Measurements from ENCODE around the gene GGA2.
"Not testable (repeated sequence)": the region's sequence is repeated elsewhere in the genome, so short reads cannot be mapped to it uniquely, and the experiment has no call there.

Gene GGA2

DNA sequence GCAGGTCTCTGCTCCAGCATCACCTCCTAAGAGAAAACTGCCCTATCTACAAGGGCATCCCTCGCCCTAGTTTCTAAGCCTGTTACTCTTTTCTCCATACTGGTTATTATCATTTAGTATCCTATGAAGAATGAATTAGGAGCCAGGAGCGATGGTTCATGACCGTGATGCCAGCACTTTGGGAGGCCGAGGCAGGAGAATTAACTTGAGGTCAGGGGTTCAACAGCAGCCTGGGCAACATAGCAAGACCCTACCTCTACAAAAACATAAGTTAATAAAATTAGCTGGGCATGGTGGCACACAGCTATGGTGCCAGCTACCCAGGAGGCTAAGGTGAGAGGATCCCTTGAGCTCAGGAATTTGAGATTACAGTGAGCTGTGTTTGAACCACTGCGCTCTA lies 39.6 kb upstream of the GGA2 start:
- H3K4me3 ChIP-seq (ENCODE audit: low read depth, low read length) = no peak overlapping the region
- TF ChIP-seq, protein P1, sequence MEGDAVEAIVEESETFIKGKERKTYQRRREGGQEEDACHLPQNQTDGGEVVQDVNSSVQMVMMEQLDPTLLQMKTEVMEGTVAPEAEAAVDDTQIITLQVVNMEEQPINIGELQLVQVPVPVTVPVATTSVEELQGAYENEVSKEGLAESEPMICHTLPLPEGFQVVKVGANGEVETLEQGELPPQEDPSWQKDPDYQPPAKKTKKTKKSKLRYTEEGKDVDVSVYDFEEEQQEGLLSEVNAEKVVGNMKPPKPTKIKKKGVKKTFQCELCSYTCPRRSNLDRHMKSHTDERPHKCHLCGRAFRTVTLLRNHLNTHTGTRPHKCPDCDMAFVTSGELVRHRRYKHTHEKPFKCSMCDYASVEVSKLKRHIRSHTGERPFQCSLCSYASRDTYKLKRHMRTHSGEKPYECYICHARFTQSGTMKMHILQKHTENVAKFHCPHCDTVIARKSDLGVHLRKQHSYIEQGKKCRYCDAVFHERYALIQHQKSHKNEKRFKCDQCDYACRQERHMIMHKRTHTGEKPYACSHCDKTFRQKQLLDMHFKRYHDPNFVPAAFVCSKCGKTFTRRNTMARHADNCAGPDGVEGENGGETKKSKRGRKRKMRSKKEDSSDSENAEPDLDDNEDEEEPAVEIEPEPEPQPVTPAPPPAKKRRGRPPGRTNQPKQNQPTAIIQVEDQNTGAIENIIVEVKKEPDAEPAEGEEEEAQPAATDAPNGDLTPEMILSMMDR (IDR thresholded peaks at IDR 0.05; ENCODE audit: control insufficient read depth, extremely low read depth, insufficient read depth) = no peak
- no peak for DNase-seq (ENCODE audit: low read depth)

DNA sequence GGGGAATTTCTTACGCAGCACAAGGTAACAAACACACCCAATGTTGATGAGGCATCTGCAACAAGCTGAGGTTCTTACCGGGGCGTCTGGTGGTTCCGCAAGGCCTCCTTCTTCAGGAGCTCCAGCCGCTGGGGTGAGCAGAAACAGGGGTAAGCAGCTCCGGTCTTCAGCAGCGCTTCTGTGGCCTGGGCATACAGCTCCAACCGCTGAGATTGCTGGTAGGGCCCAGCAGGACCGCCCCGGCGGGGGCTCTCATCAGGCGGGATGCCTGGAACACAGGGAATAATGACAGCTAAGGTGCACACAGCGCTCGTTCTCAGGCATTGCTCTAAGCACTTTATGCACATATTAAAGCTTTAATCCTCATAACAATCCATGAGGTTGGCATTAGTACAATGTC lies 34.1 kb upstream of the GGA2 start:
- TF ChIP-seq, protein P1 (IDR thresholded peaks at IDR 0.05; ENCODE audit: control insufficient read depth, extremely low read depth, insufficient read depth) = no peak
- DNase-seq (ENCODE audit: low read depth) = no peak

DNA sequence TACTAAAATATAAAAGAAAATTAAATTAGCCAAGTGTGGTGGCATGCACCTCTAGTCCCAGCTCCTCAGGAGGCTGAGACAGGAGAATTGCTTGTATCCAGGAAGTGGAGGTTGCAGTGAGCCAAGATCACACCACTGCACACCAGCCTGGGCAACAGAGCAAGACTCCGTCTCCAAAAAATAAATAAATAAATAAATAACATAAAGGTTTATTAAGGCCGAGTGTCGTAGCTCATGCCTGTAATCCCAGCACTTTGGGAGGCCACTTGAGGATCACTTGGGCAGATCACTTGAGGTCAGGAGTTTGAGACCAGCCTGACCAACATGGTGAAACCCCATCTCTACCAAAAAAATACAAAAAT lies 30.5 kb upstream of the GGA2 start:
- H3K4me3 ChIP-seq (ENCODE audit: low read depth, low read length); DNase-seq (ENCODE audit: low read depth): not testable (repeated sequence)

More for the DNA sequence above, 34.1 kb upstream of the GGA2 start:
- H3K4me3 ChIP-seq (ENCODE audit: low read depth, low read length) = no peak overlapping the region

DNA sequence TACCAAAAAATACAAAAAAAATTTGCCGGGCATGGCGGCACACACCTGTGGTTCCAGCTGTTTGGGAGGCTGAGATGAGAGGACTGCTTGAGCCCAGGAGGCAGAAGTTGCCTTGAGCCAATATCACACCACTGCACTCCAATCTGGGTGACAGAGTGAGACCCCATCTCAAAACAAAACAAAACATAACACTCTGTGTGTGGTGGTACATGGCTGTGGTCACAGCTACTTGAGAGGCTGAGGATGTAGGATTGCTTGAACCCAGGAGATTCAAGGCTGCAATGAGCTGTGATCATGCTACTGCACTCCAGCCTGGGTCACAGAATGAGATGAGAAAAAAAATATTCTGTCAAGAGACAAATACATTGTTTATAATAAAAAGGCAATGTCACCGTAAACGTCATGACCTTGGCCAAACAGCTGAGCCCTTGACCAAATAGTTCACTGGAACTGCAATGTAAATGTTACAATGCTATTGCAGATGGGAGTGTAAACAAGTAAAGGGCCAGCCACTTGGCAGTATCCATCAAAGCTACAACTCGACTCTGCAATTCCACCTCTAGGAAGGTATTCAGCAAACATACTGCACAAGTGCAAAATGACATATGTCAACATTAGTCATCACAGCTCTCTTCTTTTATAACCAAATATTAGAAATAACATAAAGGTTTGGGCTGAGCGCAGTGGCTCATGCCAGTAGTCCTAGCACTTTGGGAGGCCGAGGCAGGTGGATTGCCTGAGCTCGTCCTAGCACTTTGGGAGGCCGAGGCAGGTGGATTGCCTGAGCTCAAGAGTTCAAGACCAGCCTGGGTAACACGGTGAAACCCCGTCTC lies 29.9 kb upstream of the GGA2 start:
- H3K4me3 ChIP-seq (ENCODE audit: low read depth, low read length) = no peak overlapping the region
- TF ChIP-seq, protein P1 (IDR thresholded peaks at IDR 0.05; ENCODE audit: control insufficient read depth, extremely low read depth, insufficient read depth) = no peak
- peak; percentile 96 for DNase-seq (ENCODE audit: low read depth)

DNA sequence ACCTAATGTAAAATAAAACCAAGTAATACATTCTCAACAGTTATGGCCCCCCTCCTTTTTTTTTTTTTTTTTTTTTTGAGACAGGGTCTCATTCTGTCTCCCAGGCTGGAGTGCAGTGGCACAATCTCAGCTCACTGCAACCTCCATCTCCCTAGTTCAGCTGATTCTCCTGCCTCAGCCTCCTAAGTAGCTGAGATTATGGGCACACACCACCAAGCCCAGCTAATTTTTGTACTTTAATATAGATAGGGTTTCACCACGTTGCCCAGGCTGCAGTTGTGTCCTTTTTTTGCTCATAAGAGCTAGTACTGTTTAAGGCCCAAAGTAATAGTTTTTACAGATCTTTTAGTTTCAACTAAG lies 28.6 kb upstream of the GGA2 start:
- no peak overlapping the region for H3K4me3 ChIP-seq (ENCODE audit: low read depth, low read length)
- TF ChIP-seq, protein P1 (IDR thresholded peaks at IDR 0.05; ENCODE audit: control insufficient read depth, extremely low read depth, insufficient read depth) = no peak
- DNase-seq (ENCODE audit: low read depth) = no peak

DNA sequence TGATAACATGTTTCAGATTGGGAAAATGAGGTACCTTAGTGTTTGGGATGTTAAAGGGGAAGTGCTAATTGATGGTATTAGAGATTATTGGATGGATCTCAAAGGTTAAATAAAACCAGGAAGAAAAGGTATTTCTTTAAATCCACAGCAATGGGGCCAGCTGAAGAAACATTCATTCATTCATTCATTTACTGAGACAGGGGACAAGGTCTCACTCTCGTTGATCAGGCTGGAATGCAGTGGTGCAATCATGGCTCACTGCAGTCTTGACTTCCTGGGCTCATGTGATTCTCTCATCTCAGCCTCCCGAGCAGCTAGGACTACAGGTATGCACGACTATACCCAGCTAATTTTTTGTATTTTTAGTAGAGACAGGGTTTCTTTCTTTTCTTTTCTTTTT lies 27.1 kb upstream of the GGA2 start:
- TF ChIP-seq, protein P1 (IDR thresholded peaks at IDR 0.05; ENCODE audit: control insufficient read depth, extremely low read depth, insufficient read depth) = no peak
- DNase-seq (ENCODE audit: low read depth) = no peak
- H3K4me3 ChIP-seq (ENCODE audit: low read depth, low read length) = no peak overlapping the region

DNA sequence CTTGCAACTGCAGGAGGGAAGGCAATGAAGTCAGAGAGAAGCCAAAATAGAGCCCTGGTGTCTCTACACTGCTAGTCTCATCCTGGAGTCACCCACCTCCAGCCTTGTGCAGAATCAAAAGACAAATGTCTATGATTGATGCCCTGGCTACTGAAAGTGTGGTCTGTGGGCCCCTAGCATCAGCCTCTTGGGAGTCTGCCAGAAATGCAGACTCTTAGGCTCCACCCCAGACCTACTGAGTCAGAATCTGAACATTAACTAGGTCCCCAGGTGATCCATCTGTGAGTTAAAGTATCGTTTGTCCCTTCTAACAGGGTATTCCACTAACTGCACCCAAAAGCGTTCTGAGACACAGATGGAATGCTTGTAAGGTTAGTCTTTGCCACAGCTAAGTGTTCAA lies 25.6 kb upstream of the GGA2 start:
- TF ChIP-seq, protein P1 (IDR thresholded peaks at IDR 0.05; ENCODE audit: control insufficient read depth, extremely low read depth, insufficient read depth) = no peak
- H3K4me3 ChIP-seq (ENCODE audit: low read depth, low read length) = no peak overlapping the region
- DNase-seq (ENCODE audit: low read depth) = no peak
